ENCODE data around the gene SDHAF1.
A peak's percentile ranks its signal among the peaks of the same experiment; 100 is the strongest.
"Not testable (repeated sequence)": the region's sequence is repeated elsewhere in the genome, so short reads cannot be mapped to it uniquely, and the experiment has no call there.

Gene SDHAF1

GRCh38 chr19:35978271-35978670 lies 16.7 kb upstream of the SDHAF1 start:
- no peak overlapping the region for H3K4me3 Mint-ChIP-seq
- H3K9me3 Mint-ChIP-seq, result no peaks in the 10 kb centered on the region
- H3K27me3 Mint-ChIP-seq, result peaks cover 18% of the 10 kb centered on the region
- H3K36me3 Mint-ChIP-seq, result no peaks in the 10 kb centered on the region
- H3K27ac Mint-ChIP-seq, result no peak overlapping the region
- no peaks in the 10 kb centered on the region for H3K4me1 Mint-ChIP-seq

GRCh38 chr19:35978832-35979365 lies 16.1 kb upstream of the SDHAF1 start:
- Mint-ChIP-seq H3K36me3 (no peaks in the 10 kb centered on the region), H3K9me3 (no peaks in the 10 kb centered on the region), H3K4me1 (no peaks in the 10 kb centered on the region), H3K27ac (no peak overlapping the region), H3K27me3 (peaks cover 19% of the 10 kb centered on the region), H3K4me3 (no peak overlapping the region)

GRCh38 chr19:35980997-35981396 lies 14.0 kb upstream of the SDHAF1 start:
- peaks cover 32% of the 10 kb centered on the region for H3K27me3 Mint-ChIP-seq
- not testable (repeated sequence) for H3K4me3 Mint-ChIP-seq, H3K9me3 Mint-ChIP-seq, H3K27ac Mint-ChIP-seq, H3K36me3 Mint-ChIP-seq, H3K4me1 Mint-ChIP-seq

- H3K4me1 Mint-ChIP-seq, result peaks cover 7% of the 10 kb centered on the region
- no peak overlapping the region for H3K27ac Mint-ChIP-seq
- peaks cover 33% of the 10 kb centered on the region for H3K27me3 Mint-ChIP-seq
- H3K36me3 Mint-ChIP-seq, result peaks cover 2% of the 10 kb centered on the region
- H3K9me3 Mint-ChIP-seq, result no peaks in the 10 kb centered on the region
- H3K4me3 Mint-ChIP-seq, result no peak overlapping the region
Observed at GRCh38 chr19:35983177-35983576, 11.8 kb upstream of the SDHAF1 start.

GRCh38 chr19:35986111-35986510 lies 8.9 kb upstream of the SDHAF1 start:
- peak overlapping the region; percentile 71 for H3K4me3 Mint-ChIP-seq
- H3K9me3 Mint-ChIP-seq, result no peaks in the 10 kb centered on the region
- H3K4me1 Mint-ChIP-seq, result peaks cover 7% of the 10 kb centered on the region
- H3K27me3 Mint-ChIP-seq, result peaks cover 22% of the 10 kb centered on the region
- H3K36me3 Mint-ChIP-seq, result peaks cover 2% of the 10 kb centered on the region
- H3K27ac Mint-ChIP-seq, result no peak overlapping the region

GRCh38 chr19:35986664-35987570 lies 8.1 kb upstream of the SDHAF1 start:
- Mint-ChIP-seq H3K4me1 (peaks cover 7% of the 10 kb centered on the region), H3K27me3 (peaks cover 22% of the 10 kb centered on the region), H3K4me3 (peak overlapping the region; percentile 86), H3K9me3 (no peaks in the 10 kb centered on the region), H3K27ac (no peak overlapping the region), H3K36me3 (peaks cover 2% of the 10 kb centered on the region)

- H3K36me3 Mint-ChIP-seq, result peaks cover 2% of the 10 kb centered on the region
- H3K4me1 Mint-ChIP-seq, result peaks cover 7% of the 10 kb centered on the region
- H3K9me3 Mint-ChIP-seq, result no peaks in the 10 kb centered on the region
- H3K27ac Mint-ChIP-seq, result no peak overlapping the region
- no peak overlapping the region for H3K4me3 Mint-ChIP-seq
- H3K27me3 Mint-ChIP-seq, result peaks cover 22% of the 10 kb centered on the region
Observed at GRCh38 chr19:35987571-35987896, 7.5 kb upstream of the SDHAF1 start.

GRCh38 chr19:35988824-35989223 lies 6.2 kb upstream of the SDHAF1 start:
- Mint-ChIP-seq H3K4me3 (no peak overlapping the region), H3K9me3 (no peaks in the 10 kb centered on the region), H3K36me3 (peaks cover 2% of the 10 kb centered on the region), H3K27ac (no peak overlapping the region), H3K4me1 (peaks cover 7% of the 10 kb centered on the region), H3K27me3 (peaks cover 22% of the 10 kb centered on the region)

- H3K36me3 Mint-ChIP-seq, result no peaks in the 10 kb centered on the region
- peaks cover 13% of the 10 kb centered on the region for H3K27me3 Mint-ChIP-seq
- H3K4me1 Mint-ChIP-seq, result peaks cover 11% of the 10 kb centered on the region
- no peak overlapping the region for H3K27ac Mint-ChIP-seq
- no peaks in the 10 kb centered on the region for H3K9me3 Mint-ChIP-seq
- no peak overlapping the region for H3K4me3 Mint-ChIP-seq
Observed at GRCh38 chr19:35990156-35990555, 4.8 kb upstream of the SDHAF1 start.

- Mint-ChIP-seq H3K36me3 (no peaks in the 10 kb centered on the region), H3K4me3 (no peak overlapping the region), H3K27ac (no peak overlapping the region), H3K4me1 (peaks cover 15% of the 10 kb centered on the region), H3K27me3 (peaks cover 4% of the 10 kb centered on the region), H3K9me3 (no peaks in the 10 kb centered on the region)
Observed at GRCh38 chr19:35990771-35991730, 3.9 kb upstream of the SDHAF1 start.

GRCh38 chr19:35991731-35992450 lies 3.1 kb upstream of the SDHAF1 start:
- Mint-ChIP-seq H3K4me1 (peaks cover 18% of the 10 kb centered on the region), H3K4me3 (no peak overlapping the region), H3K27me3 (peaks cover under 1% of the 10 kb centered on the region), H3K9me3 (no peaks in the 10 kb centered on the region), H3K27ac (no peak overlapping the region), H3K36me3 (peaks cover 1% of the 10 kb centered on the region)

- Mint-ChIP-seq H3K9me3 (no peaks in the 10 kb centered on the region), H3K27ac (no peak overlapping the region), H3K27me3 (no peaks in the 10 kb centered on the region), H3K4me3 (peak overlapping the region; percentile 33), H3K36me3 (peaks cover 4% of the 10 kb centered on the region), H3K4me1 (peaks cover 25% of the 10 kb centered on the region)
Observed at GRCh38 chr19:35992907-35993765, 1.9 kb upstream of the SDHAF1 start.

- Mint-ChIP-seq H3K27me3 (no peaks in the 10 kb centered on the region), H3K9me3 (no peaks in the 10 kb centered on the region), H3K27ac (no peak overlapping the region), H3K4me1 (peaks cover 26% of the 10 kb centered on the region), H3K4me3 (peak overlapping the region; percentile 67), H3K36me3 (peaks cover 4% of the 10 kb centered on the region)
Observed at GRCh38 chr19:35993923-35994598, 927 bp upstream of the SDHAF1 start.

GRCh38 chr19:35996777-35997176 lies 1.8 kb downstream of the SDHAF1 start:
- peak overlapping the region; percentile 56 for H3K27ac Mint-ChIP-seq
- H3K9me3 Mint-ChIP-seq, result no peaks in the 10 kb centered on the region
- peaks cover 4% of the 10 kb centered on the region for H3K36me3 Mint-ChIP-seq
- H3K27me3 Mint-ChIP-seq, result no peaks in the 10 kb centered on the region
- peaks cover 43% of the 10 kb centered on the region for H3K4me1 Mint-ChIP-seq
- H3K4me3 Mint-ChIP-seq, result peak overlapping the region; percentile 98

Measured in activated naive CD4-positive, alpha-beta T cell treated with anti-CD3 and anti-CD28 coated beads, Interleukin-2, amount 50 U/mL, for 24 hours (primary cell).